K562 (cell line): ENCODE results near the gene CAVIN1. TPM values are rescaled to one million over a fixed set of nuclear protein-coding genes. Genes with fewer than 3 reads are reported as not detected.

Experiments
- ATAC-seq: fragments of 200-7000 bp; cut with Tn5 transposase; 3 replicates; pipeline ENCODE4 v1.9.1; 2020; ENCODE audit warnings: moderate library complexity
- BruUV-seq: library from RNA; stranded (reverse); fragments of 400-500 nt; replicated peaks from 2 replicates; lab custom pipeline; 2021; lab: Mats Ljungman, UMichigan
- CTCF ChIA-PET: fragments of 300-600 bp; formaldehyde crosslinking; extraction: SDS; loops from one replicate; lab custom pipeline; 2021; ENCODE audit warnings: low intra/inter-chr PET ratio; lab: Yijun Ruan, JAX
- POLR2A ChIA-PET: fragments of 300-600, 350-650 bp; sonication (Branson Sonifier 250); formaldehyde crosslinking; extraction: SDS; loops from one replicate; lab custom pipeline; 2021; ENCODE audit warnings: antibody characterized with exemption, inconsistent platforms; lab: Yijun Ruan, JAX
- DNase-seq, 4 experiments: peaks; one replicate each; pipeline versions ENCODE4 v3.0.0 to v3.0.0-alpha.2; 2011 to 2018; ENCODE audit warnings: low spot score in 3 of 4, mixed read lengths in 3 of 4; ENCODE audit errors: extremely low read depth in 1 of 4
- FAIRE-seq: peaks from 2 replicates; lab custom pipeline; 2011; peaks lifted over from hg19 to GRCh38; lab: Jason Lieb, UNC
- H2AFZ ChIP-seq: 2 replicates; pipeline ENCODE4 v1.6.0; 2011; ENCODE audit warnings: low read depth, low read length, control low read depth, inconsistent platforms
- H3K27ac ChIP-seq: fragments of 200-600 bp; 3 replicates; pipeline ENCODE4 v1.8.0; 2011; ENCODE audit warnings: low read depth, mild to moderate bottlenecking, control low read depth, inconsistent platforms, low read length, moderate library complexity, mixed read lengths; ENCODE audit errors: extremely low read depth
- H3K27me3 ChIP-seq, 2 experiments: fragments of 300-600 bp in 1 of 2; 2 replicates in 1 of 2; 3 replicates in 1 of 2; pipeline versions ENCODE4 v1.6.0 to v1.8.0; 2011; ENCODE audit warnings: inconsistent platforms in 2 of 2, low read length in 2 of 2, mild to moderate bottlenecking in 1 of 2, mixed read lengths in 1 of 2, moderate library complexity in 1 of 2; ENCODE audit not compliant: control insufficient read depth in 2 of 2, insufficient read depth in 2 of 2
- H3K36me3 ChIP-seq: fragments of 300-600 bp; 3 replicates; pipeline ENCODE4 v1.8.0; 2011; ENCODE audit warnings: mild to moderate bottlenecking, low read length, inconsistent platforms; ENCODE audit not compliant: control insufficient read depth, insufficient read depth
- H3K4me1 ChIP-seq, 2 experiments: fragments of 200-600 bp in 1 of 2; replicated peaks in 1 of 2; 2 replicates in 1 of 2; 3 replicates in 1 of 2; pipeline versions ENCODE4 v1.5.1 to v1.8.0; 2011; ENCODE audit warnings: inconsistent platforms in 2 of 2, low read length in 2 of 2, mild to moderate bottlenecking in 1 of 2, mixed read lengths in 1 of 2, moderate library complexity in 1 of 2; ENCODE audit not compliant: control insufficient read depth in 2 of 2, insufficient read depth in 2 of 2
- H3K4me2 ChIP-seq: 2 replicates; pipeline ENCODE4 v1.6.1; 2011; ENCODE audit warnings: low read length, control low read depth, inconsistent platforms, mixed read lengths; ENCODE audit not compliant: insufficient read depth
- H3K4me3 ChIP-seq: fragments of 200-600 bp; sonication (generic), shearing (Covaris generic); 2 replicates; pipeline ENCODE4 v1.5.1; 2016; ENCODE audit warnings: control low read depth, inconsistent platforms
- H3K79me2 ChIP-seq: fragments of 200-600 bp; 3 replicates; pipeline ENCODE4 v1.8.0; 2011; ENCODE audit warnings: low read length, inconsistent platforms; ENCODE audit not compliant: control insufficient read depth, insufficient read depth
- H3K9ac ChIP-seq, 2 experiments: 2 replicates each; pipeline versions ENCODE4 v1.6.0 to v1.6.1; 2011; ENCODE audit warnings: low read depth in 2 of 2, low read length in 2 of 2, control low read depth in 1 of 2, inconsistent platforms in 1 of 2, mild to moderate bottlenecking in 1 of 2, mixed read lengths in 1 of 2; ENCODE audit not compliant: insufficient read depth in 1 of 2
- H3K9me1 ChIP-seq: one replicate; pipeline ENCODE4 v1.6.0; 2011; ENCODE audit warnings: inconsistent platforms, mild to moderate bottlenecking, low read length, moderate library complexity; ENCODE audit not compliant: control insufficient read depth, insufficient read depth
- H3K9me3 ChIP-seq: replicated peaks from 2 replicates; pipeline ENCODE4 v1.5.1; 2011; ENCODE audit warnings: low read depth, low read length, inconsistent platforms; ENCODE audit not compliant: control insufficient read depth, insufficient read depth
- H4K20me1 ChIP-seq: replicated peaks from 2 replicates; pipeline ENCODE4 v1.6.1; 2011; ENCODE audit warnings: low read length, inconsistent platforms, mixed read lengths; ENCODE audit not compliant: control insufficient read depth, insufficient read depth
- CHD2 ChIP-seq: IDR thresholded peaks from 2 replicates; pipeline ENCODE4 v1.6.1; 2011; ENCODE audit warnings: low read depth, low read length
- CTCFL ChIP-seq: IDR thresholded peaks from 2 replicates; pipeline ENCODE4 v1.6.1; 2011; ENCODE audit warnings: borderline replicate concordance, low read depth, mild to moderate bottlenecking, moderate library complexity, low read length; ENCODE audit not compliant: insufficient read depth, poor library complexity, severe bottlenecking
- HOMEZ ChIP-seq: fragments of 250-450 bp; sonication (Bioruptor Pico); IDR thresholded peaks from 2 replicates; pipeline ENCODE4 v1.4.0; 2020; ENCODE audit warnings: mild to moderate bottlenecking, moderate library complexity
- KLF16 ChIP-seq: IDR thresholded peaks from 2 replicates; pipeline ENCODE4 v1.6.1; 2016; ENCODE audit warnings: antibody characterized with exemption
- MTA3 ChIP-seq: fragments of 450-650 bp; formaldehyde crosslinking; IDR thresholded peaks from 2 replicates; pipeline ENCODE4 v1.6.1; 2017; ENCODE audit warnings: mild to moderate bottlenecking, borderline replicate concordance
- RAD21 ChIP-seq, 2 experiments: fragments of 250-450 bp in 1 of 2; fragments of 450-650 bp in 1 of 2; sonication (Bioruptor Pico) in 1 of 2; formaldehyde crosslinking in 1 of 2; IDR thresholded peaks in 1 of 2; conservative IDR thresholded peaks in 1 of 2; 2 replicates each; pipeline versions ENCODE4 v1.4.0 to v1.8.0; 2020 to 2022; ENCODE audit warnings: mild to moderate bottlenecking in 2 of 2, moderate library complexity in 1 of 2
- RCOR1 ChIP-seq, 2 experiments: IDR thresholded peaks; 2 replicates each; pipeline ENCODE4 v1.6.1; 2012; ENCODE audit warnings: low read depth in 2 of 2, low read length in 2 of 2, borderline replicate concordance in 1 of 2, improper control_type of control experiment in 1 of 2
- SMC3 ChIP-seq: conservative IDR thresholded peaks from 2 replicates; pipeline ENCODE4 v1.6.1; 2011; ENCODE audit warnings: low read depth, low read length, improper control_type of control experiment; ENCODE audit not compliant: insufficient read depth
- TEAD4 ChIP-seq, 2 experiments: sonication (generic) in 1 of 2; formaldehyde crosslinking in 1 of 2; IDR thresholded peaks; 2 replicates each; pipeline versions ENCODE4 v1.6.1 to v1.8.0; 2012 to 2022; ENCODE audit warnings: borderline replicate concordance in 1 of 2, inconsistent platforms in 1 of 2, low read length in 1 of 2, mild to moderate bottlenecking in 1 of 2, missing genetic modification reagents in 1 of 2
- ZNF384 ChIP-seq: IDR thresholded peaks from 2 replicates; pipeline ENCODE4 v1.6.1; 2012; ENCODE audit warnings: low read depth, low read length, improper control_type of control experiment
- WGBS: fragments of 100-300 bp; shearing (Covaris generic); methylation state at CpG from one replicate; pipeline ENCODE4 v1.1.6; 2016; ENCODE audit warnings: low coverage, mixed read lengths; ENCODE audit not compliant: insufficient coverage; ENCODE audit errors: missing lambda C conversion rate; 5-methylcytosine and 5-hydroxymethylcytosine counted together
- in situ Hi-C: fragments of 300-500 bp; cut with MboI; formaldehyde crosslinking; loops from 4 replicates; pipeline ENCODE4 v1.15.0; 2018; ENCODE audit warnings: inconsistent platforms, mixed read lengths
- intact Hi-C: fragments of 100-400 bp; cut with micrococcal nuclease; formaldehyde crosslinking; loops from 2 replicates; pipeline ENCODE4 v1.14.2; 2022
- polyA plus RNA-seq, 8 experiments: library from polyadenylated mRNA; depleted of rRNA in 4 of 8; stranded (reverse) in 5 of 8; unstranded in 3 of 8; fragments of >200 nt; fragmentation: Nextera tagmentation in 2 of 8; fragmentation: Illumina TruSeq in 1 of 8; extraction: Ambion mirVana in 2 of 8; extraction: Trizol in 1 of 8; gene quantifications; 2 replicates each; pipeline versions ENCODE4 v1.2.1 to v1.2.3, GENCODE V29; 2011 to 2014; ENCODE audit warnings: inconsistent platforms in 1 of 8, missing spikeins in 1 of 8
- total RNA-seq, 7 experiments: library from RNA; depleted of rRNA in 6 of 7; stranded (reverse); fragments of >200 nt in 6 of 7; fragmentation: Illumina TruSeq in 2 of 7; extraction: Trizol in 2 of 7; gene quantifications; 2 replicates each; pipeline versions ENCODE4 v1.2.1 to v1.2.3, GENCODE V29; 2011 to 2021; ENCODE audit warnings: low replicate concordance in 1 of 7
- TF ChIP-seq, protein P1 (sequence below), 3 experiments: IDR thresholded peaks in 2 of 3; conservative IDR thresholded peaks in 1 of 3; 2 replicates each; pipeline ENCODE4 v1.5.1; 2011 to 2012; ENCODE audit warnings: low read length in 3 of 3, mild to moderate bottlenecking in 3 of 3, control low read depth in 2 of 3, improper control_type of control experiment in 1 of 3, inconsistent platforms in 1 of 3, low read depth in 1 of 3, mixed read lengths in 1 of 3, moderate library complexity in 1 of 3; ENCODE audit not compliant: insufficient read depth in 2 of 3
- TF ChIP-seq, protein P2 (sequence below): fragments of 250-450 bp; sonication (Bioruptor Pico); IDR thresholded peaks from 2 replicates; pipeline ENCODE4 v1.4.0; 2020

CAVIN1 gene
- total and polyA plus RNA-seq, 9 of the 15 experiments (the other 6 are each of a cell fraction or from before 2014, with no cell fraction given) = 6.8 to 162 (median 74.5) TPM

- ChIA-PET CTCF (interaction anchor here (0.7 kb wide), 1 partner anchor 99 kb away, joined by 3 read pairs; no protein-coding TSS in a partner anchor), POLR2A (interaction anchor here (0.6 to 1.0 kb wide), 6 partner anchors 8 to 206 kb away, joined by 3 read pairs; no protein-coding TSS in a partner anchor)
- Histone ChIP-seq H4K20me1 (no peaks in the 10 kb centered on the region), H3K4me1 (peaks cover 7 to 10% of the 10 kb centered on the region in 2 experiments; a peak in 4 of 5 replicates), H3K27me3 (no peaks in the 10 kb centered on the region), H3K79me2 (no peaks in the 10 kb centered on the region), H3K36me3 (no peaks in the 10 kb centered on the region), H3K4me2 (no peak overlapping the region), H3K4me3 (no peak overlapping the region), H3K9ac (no peak overlapping the region), H2AFZ (peak overlapping the region; percentile 67), H3K9me1 (no peaks in the 10 kb centered on the region), H3K27ac (no peak overlapping the region), H3K9me3 (no peaks in the 10 kb centered on the region)
- BruUV-seq = no TSS peak
- DNase-seq (peak in 2 of 4 experiments; percentile 43 to 67), ATAC-seq (peak; percentile 86), FAIRE-seq (peak; percentile 82)
- in situ Hi-C loops (no loop called here), intact Hi-C loops (loop anchor here (1.0 to 5.0 kb wide), 2 partner anchors 89 to 99 kb away; no protein-coding TSS in a partner anchor)
- 22% methylated on average over 4 of the region's 4 CpGs for WGBS
- TF ChIP-seq SMC3 = peak; percentile 52
- peak; percentile 24; the same call in 1 of the 2 replicates for TF ChIP-seq MTA3
- TF ChIP-seq RAD21 (CRISPR knock-in tag; conservative IDR thresholded peaks at IDR 0.05 in 1 of 2, IDR thresholded peaks at IDR 0.05 in 1 of 2) = peak; percentile 49 to 69
- no peak for TF ChIP-seq CHD2
- TF ChIP-seq, protein P1, sequence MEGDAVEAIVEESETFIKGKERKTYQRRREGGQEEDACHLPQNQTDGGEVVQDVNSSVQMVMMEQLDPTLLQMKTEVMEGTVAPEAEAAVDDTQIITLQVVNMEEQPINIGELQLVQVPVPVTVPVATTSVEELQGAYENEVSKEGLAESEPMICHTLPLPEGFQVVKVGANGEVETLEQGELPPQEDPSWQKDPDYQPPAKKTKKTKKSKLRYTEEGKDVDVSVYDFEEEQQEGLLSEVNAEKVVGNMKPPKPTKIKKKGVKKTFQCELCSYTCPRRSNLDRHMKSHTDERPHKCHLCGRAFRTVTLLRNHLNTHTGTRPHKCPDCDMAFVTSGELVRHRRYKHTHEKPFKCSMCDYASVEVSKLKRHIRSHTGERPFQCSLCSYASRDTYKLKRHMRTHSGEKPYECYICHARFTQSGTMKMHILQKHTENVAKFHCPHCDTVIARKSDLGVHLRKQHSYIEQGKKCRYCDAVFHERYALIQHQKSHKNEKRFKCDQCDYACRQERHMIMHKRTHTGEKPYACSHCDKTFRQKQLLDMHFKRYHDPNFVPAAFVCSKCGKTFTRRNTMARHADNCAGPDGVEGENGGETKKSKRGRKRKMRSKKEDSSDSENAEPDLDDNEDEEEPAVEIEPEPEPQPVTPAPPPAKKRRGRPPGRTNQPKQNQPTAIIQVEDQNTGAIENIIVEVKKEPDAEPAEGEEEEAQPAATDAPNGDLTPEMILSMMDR (IDR thresholded peaks at IDR 0.05 in 2 of 3, conservative IDR thresholded peaks at IDR 0.05 in 1 of 3; ENCODE audit: insufficient read depth in 2 of 3, low read depth in 1 of 3, low read length in 3 of 3) = peak; percentile 71 to 76 (median 73)
- TF ChIP-seq CTCFL = peak; percentile 81
- peak; percentile 47; the same call in 1 of the 2 replicates for TF ChIP-seq TEAD4 (IDR thresholded peaks at IDR 0.05; ENCODE audit: low read length)
- no peak for TF ChIP-seq TEAD4 (CRISPR knock-in tag; IDR thresholded peaks at IDR 0.05; ENCODE audit: borderline replicate concordance)
- TF ChIP-seq, protein P2, sequence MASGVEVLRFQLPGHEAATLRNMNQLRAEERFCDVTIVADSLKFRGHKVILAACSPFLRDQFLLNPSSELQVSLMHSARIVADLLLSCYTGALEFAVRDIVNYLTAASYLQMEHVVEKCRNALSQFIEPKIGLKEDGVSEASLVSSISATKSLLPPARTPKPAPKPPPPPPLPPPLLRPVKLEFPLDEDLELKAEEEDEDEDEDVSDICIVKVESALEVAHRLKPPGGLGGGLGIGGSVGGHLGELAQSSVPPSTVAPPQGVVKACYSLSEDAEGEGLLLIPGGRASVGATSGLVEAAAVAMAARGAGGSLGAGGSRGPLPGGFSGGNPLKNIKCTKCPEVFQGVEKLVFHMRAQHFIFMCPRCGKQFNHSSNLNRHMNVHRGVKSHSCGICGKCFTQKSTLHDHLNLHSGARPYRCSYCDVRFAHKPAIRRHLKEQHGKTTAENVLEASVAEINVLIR (CRISPR knock-in tag) = no peak
- peak in 1 of 2 experiments; percentile 27; a peak in 1 of 4 replicates for TF ChIP-seq RCOR1 (IDR thresholded peaks at IDR 0.05; ENCODE audit: borderline replicate concordance in 1 of 2, low read depth in 2 of 2, low read length in 2 of 2)
- peak; percentile 78 for TF ChIP-seq KLF16
- TF ChIP-seq ZNF384 = peak; percentile 32; the same call in 1 of the 2 replicates
- TF ChIP-seq HOMEZ (CRISPR knock-in tag) = no peak
Measured at GRCh38 chr17:42428141-42428944, 5.3 kb upstream of the CAVIN1 start.
